Thoracic aorta (tissue), 2 donors: ENCODE results near the gene MZB1. TPM values are rescaled to one million over a fixed set of nuclear protein-coding genes. Genes with fewer than 3 reads are reported as not detected.
A peak's percentile ranks its signal among the peaks of the same experiment; 100 is the strongest.

ENCODE experiments used
- ATAC-seq: fragments of 150-250 bp; one replicate; pipeline ENCODE4 v1.8.0; 2017; ENCODE audit warnings: low read depth; ENCODE audit not compliant: insufficient number of reproducible peaks, low FRiP score
- DNase-seq: peaks from one replicate; pipeline ENCODE4 v3.0.0-alpha.2; 2020; ENCODE audit warnings: low spot score
- H3K27ac ChIP-seq, 2 donors: fragments of 200-600 bp; sonication (generic); 1 replicate in 1 of 2; 2 replicates in 1 of 2; pipeline ENCODE4 v1.5.1; 2016; ENCODE audit warnings: mild to moderate bottlenecking in 2 of 2, moderate library complexity in 2 of 2
- H3K27me3 ChIP-seq: fragments of 200-600 bp; sonication (generic); replicated peaks from 2 replicates; pipeline ENCODE4 v1.6.0; 2016; ENCODE audit warnings: mild to moderate bottlenecking; ENCODE audit not compliant: insufficient read depth
- H3K36me3 ChIP-seq: fragments of 200-600 bp; sonication (generic); one replicate; pipeline ENCODE4 v1.5.1; 2016
- H3K4me1 ChIP-seq, 2 donors: fragments of 200-600 bp; sonication (generic); 1 replicate in 1 of 2; 2 replicates in 1 of 2; pipeline versions ENCODE4 v1.5.1 to v1.6.0; 2016; ENCODE audit warnings: low read depth in 2 of 2, mild to moderate bottlenecking in 1 of 2; ENCODE audit not compliant: control insufficient read depth in 1 of 2
- H3K4me3 ChIP-seq: fragments of 200-600 bp; sonication (generic); 2 replicates; pipeline ENCODE4 v1.5.1; 2016; ENCODE audit warnings: mild to moderate bottlenecking
- H3K9me3 ChIP-seq: fragments of 200-600 bp; sonication (generic); 2 replicates; pipeline ENCODE4 v1.5.1; 2016
- CTCF ChIP-seq: fragments of 200-600 bp; sonication (generic); IDR thresholded peaks from one replicate; pipeline ENCODE4 v1.5.1; 2019; ENCODE audit warnings: antibody characterized with exemption
- total RNA-seq, 2 donors: library from RNA; depleted of rRNA; stranded (reverse); fragments of >200 nt; gene quantifications; one replicate each; pipeline versions ENCODE4 v1.1.0 to v1.2.3, GENCODE V29; 2016

Gene MZB1
- total RNA-seq, 2 donors from 2014 or later: not detected

- DNase-seq (no peak), ATAC-seq (no peak)
- Histone ChIP-seq H3K4me3 (peak within 1 kb of the TSS; percentile 67), H3K36me3 (no peaks in the 10 kb centered on the region), H3K27ac (no peak within 1 kb of the TSS), H3K9me3 (no peaks in the 10 kb centered on the region), H3K4me1 (peaks cover 6 to 38% of the 10 kb centered on the region in 2 donors), H3K27me3 (no peaks in the 10 kb centered on the region)
- no peak for TF ChIP-seq CTCF
Observed at GRCh38 chr5:139394654-139395566, 5.2 kb upstream of the MZB1 start, which contains the start of gene PROB1. TSS of gene PROB1 (minus strand) at chr5:139395104. CDS start at chr5:139395081, 23 bp downstream.

DNA sequence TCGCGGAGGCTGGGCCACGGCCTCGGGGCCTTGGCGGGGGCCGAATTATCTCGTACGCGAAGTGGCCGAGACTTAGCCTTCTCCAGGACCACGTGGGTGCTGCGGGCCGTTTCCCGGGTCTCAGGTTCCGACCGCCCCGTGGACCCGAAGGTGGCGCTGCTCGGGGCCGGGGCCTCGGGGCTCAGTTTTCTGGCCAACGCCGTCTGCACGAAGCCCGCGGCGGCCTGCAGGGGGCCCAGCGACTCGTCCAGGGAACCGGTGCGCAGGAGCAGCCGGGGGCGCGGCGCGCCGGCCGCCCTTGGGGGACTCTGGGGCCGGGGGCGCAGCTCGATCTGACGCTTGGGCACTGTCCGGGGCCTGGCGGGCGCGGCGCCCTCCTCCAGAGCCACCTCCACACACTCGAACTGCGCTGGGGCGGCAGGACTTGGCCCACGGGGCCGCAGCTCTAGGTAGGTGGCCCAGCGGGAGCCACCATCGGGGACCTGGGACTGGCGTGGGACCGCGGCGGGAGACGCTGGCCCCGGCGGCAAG, 4.5 kb upstream of the MZB1 start:
- no peak for TF ChIP-seq CTCF
- no peak for DNase-seq
- H3K9me3 ChIP-seq: no peaks in the 10 kb centered on the region
- peaks cover 6 to 38% of the 10 kb centered on the region in 2 donors for H3K4me1 ChIP-seq
- ATAC-seq: no peak
- no peak overlapping the region for H3K27ac ChIP-seq
- H3K4me3 ChIP-seq: peak overlapping the region; percentile 67
- no peaks in the 10 kb centered on the region for H3K27me3 ChIP-seq
- no peaks in the 10 kb centered on the region for H3K36me3 ChIP-seq

DNA sequence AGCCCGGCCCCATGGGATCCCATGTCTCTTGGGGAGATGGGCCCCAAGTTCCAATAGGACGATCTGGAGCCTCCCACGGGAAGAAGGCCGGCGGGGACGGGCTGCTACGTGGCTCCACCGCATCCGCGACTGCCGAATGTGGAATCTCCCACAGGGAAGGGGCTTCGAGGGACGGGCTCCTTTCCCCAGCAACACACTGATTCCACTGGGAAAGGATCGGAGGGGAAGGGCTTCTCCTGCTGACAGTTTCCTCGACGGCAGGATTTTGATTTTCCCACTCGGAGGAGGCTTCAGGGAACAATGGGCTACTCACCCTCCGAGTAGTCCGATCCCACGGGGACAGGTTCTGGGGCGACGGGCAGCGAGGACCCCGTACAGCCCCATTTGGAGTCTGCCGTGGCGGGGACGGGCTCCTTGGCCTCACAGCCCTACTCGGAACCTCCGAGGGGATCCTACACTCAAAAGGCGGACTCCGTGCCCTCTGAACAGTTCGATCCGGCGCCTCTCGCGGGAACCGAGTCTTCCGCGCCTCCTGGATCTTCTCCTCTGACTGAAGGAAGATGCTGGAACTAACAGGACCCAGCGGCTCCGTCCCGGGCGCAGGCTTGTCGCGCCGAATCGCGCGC, 3.9 kb upstream of the MZB1 start:
- Histone ChIP-seq H3K9me3 (no peaks in the 10 kb centered on the region), H3K36me3 (no peaks in the 10 kb centered on the region), H3K4me3 (peak overlapping the region; percentile 67), H3K4me1 (peaks cover 6 to 38% of the 10 kb centered on the region in 2 donors), H3K27ac (no peak overlapping the region), H3K27me3 (no peaks in the 10 kb centered on the region)
- DNase-seq (no peak), ATAC-seq (no peak)
- TF ChIP-seq CTCF: no peak

- peaks cover 9 to 43% of the 10 kb centered on the region in 2 donors for H3K4me1 ChIP-seq
- DNase-seq: no peak
- TF ChIP-seq CTCF: no peak
- peak overlapping the region; percentile 67 for H3K4me3 ChIP-seq
- no peak for ATAC-seq
- H3K9me3 ChIP-seq: no peaks in the 10 kb centered on the region
- no peak overlapping the region for H3K27ac ChIP-seq
- H3K27me3 ChIP-seq: no peaks in the 10 kb centered on the region
- no peaks in the 10 kb centered on the region for H3K36me3 ChIP-seq
Observed at GRCh38 chr5:139392678-139393496, 3.2 kb upstream of the MZB1 start.
